GM10847 (cell line): ENCODE results near the gene RNF38.

Source experiments
- POLR2A ChIP-seq: IDR thresholded peaks from 2 replicates; pipeline ENCODE4 v1.6.1; 2011; ENCODE audit not compliant: insufficient read length; ENCODE audit errors: extremely low read depth

Gene RNF38

GRCh38 chr9:36318212-36318802 is 81.8 kb downstream of the RNF38 start:
- TF ChIP-seq POLR2A: no peak

GRCh38 chr9:36317766-36318165 is 82.3 kb downstream of the RNF38 start:
- no peak for TF ChIP-seq POLR2A

- no peak for TF ChIP-seq POLR2A
Observed at GRCh38 chr9:36316611-36317317, 83.3 kb downstream of the RNF38 start.

- no peak for TF ChIP-seq POLR2A
Observed at GRCh38 chr9:36316049-36316448, 84.0 kb downstream of the RNF38 start.

GRCh38 chr9:36315283-36315682 is 84.8 kb downstream of the RNF38 start:
- no peak for TF ChIP-seq POLR2A

- no peak for TF ChIP-seq POLR2A
Observed at GRCh38 chr9:36314740-36315139, 85.3 kb downstream of the RNF38 start.

GRCh38 chr9:36306471-36307306 is 93.4 kb downstream of the RNF38 start:
- no peak for TF ChIP-seq POLR2A

- TF ChIP-seq POLR2A: no peak
Observed at GRCh38 chr9:36301227-36301626, 98.8 kb downstream of the RNF38 start.

- no peak for TF ChIP-seq POLR2A
Observed at GRCh38 chr9:36298566-36298965, 101.5 kb downstream of the RNF38 start.

GRCh38 chr9:36297798-36298197 is 102.3 kb downstream of the RNF38 start:
- TF ChIP-seq POLR2A: no peak

- no peak for TF ChIP-seq POLR2A
Observed at GRCh38 chr9:36293918-36294317, 106.2 kb downstream of the RNF38 start.

- TF ChIP-seq POLR2A: no peak
Observed at GRCh38 chr9:36293171-36293570, 106.9 kb downstream of the RNF38 start.

- no peak for TF ChIP-seq POLR2A
Observed at GRCh38 chr9:36292641-36293040, 107.4 kb downstream of the RNF38 start.

GRCh38 chr9:36290996-36291395 is 109.1 kb downstream of the RNF38 start:
- TF ChIP-seq POLR2A: no peak

GRCh38 chr9:36289836-36290435 is 110.1 kb downstream of the RNF38 start:
- no peak for TF ChIP-seq POLR2A

GRCh38 chr9:36288070-36288469 is 112.0 kb downstream of the RNF38 start:
- TF ChIP-seq POLR2A: no peak
